GM23338 (cell line): ENCODE data around the gene TNS4. TPM values are rescaled to one million over a fixed set of nuclear protein-coding genes. Genes with fewer than 3 reads are reported as not detected.

Experiments
- ATAC-seq: fragments of 200-7000 bp; cut with Tn5 transposase; 3 replicates; pipeline ENCODE4 v1.9.1; 2020
- DNase-seq: peaks from one replicate; pipeline ENCODE4 v3.0.0-alpha.2; 2015; ENCODE audit warnings: low spot score
- H2AFZ ChIP-seq: fragments of 200-600 bp; sonication (generic); 2 replicates; pipeline ENCODE4 v1.8.0; 2016; ENCODE audit warnings: antibody characterized with exemption, mild to moderate bottlenecking, moderate library complexity
- H3F3A ChIP-seq: fragments of 200-600 bp; sonication (generic); replicated peaks from 2 replicates; pipeline ENCODE4 v1.8.0; 2017; ENCODE audit warnings: antibody characterized with exemption, mixed run types, low read depth
- H3K27ac ChIP-seq: fragments of 200-600 bp; sonication (generic); 2 replicates; pipeline ENCODE4 v1.6.1; 2016; ENCODE audit warnings: low read depth
- H3K27me3 ChIP-seq: fragments of 200-600 bp; sonication (generic); 2 replicates; pipeline ENCODE4 v1.8.0; 2016; ENCODE audit warnings: mild to moderate bottlenecking, mixed run types, moderate library complexity; ENCODE audit not compliant: insufficient read depth
- H3K36me3 ChIP-seq: fragments of 200-600 bp; sonication (generic); 2 replicates; pipeline ENCODE4 v1.8.0; 2016; ENCODE audit warnings: mild to moderate bottlenecking; ENCODE audit not compliant: insufficient read depth
- H3K4me1 ChIP-seq: fragments of 200-600 bp; sonication (generic); 2 replicates; pipeline ENCODE4 v1.8.0; 2016; ENCODE audit warnings: mild to moderate bottlenecking, moderate library complexity; ENCODE audit not compliant: insufficient read depth
- H3K4me2 ChIP-seq: fragments of 200-600 bp; sonication (generic); 2 replicates; pipeline ENCODE4 v1.7.1; 2017; ENCODE audit warnings: mixed run types
- H3K4me3 ChIP-seq: fragments of 200-600 bp; sonication (generic); 2 replicates; pipeline ENCODE4 v1.6.1; 2016; ENCODE audit warnings: mixed run types
- H3K79me2 ChIP-seq: fragments of 200-600 bp; sonication (generic); replicated peaks from 2 replicates; pipeline ENCODE4 v1.8.0; 2017; ENCODE audit warnings: mild to moderate bottlenecking; ENCODE audit not compliant: insufficient read depth
- H3K9me2 ChIP-seq: fragments of 200-600 bp; sonication (generic); 2 replicates; pipeline ENCODE4 v1.8.0; 2017; ENCODE audit not compliant: insufficient read depth
- H4K20me1 ChIP-seq: fragments of 200-600 bp; sonication (generic); replicated peaks from 2 replicates; pipeline ENCODE4 v1.8.0; 2017; ENCODE audit warnings: mild to moderate bottlenecking; ENCODE audit not compliant: insufficient read depth
- H3K27ac Mint-ChIP-seq: 2 replicates; pipeline ENCODE4 v1.8.0; 2020; ENCODE audit warnings: inconsistent platforms, mild to moderate bottlenecking, moderate library complexity, mixed read lengths
- H3K27me3 Mint-ChIP-seq: 3 replicates; pipeline ENCODE4 v1.8.0; 2022; ENCODE audit warnings: low read depth, mild to moderate bottlenecking, moderate library complexity, mixed read lengths, inconsistent platforms; ENCODE audit not compliant: insufficient read depth, poor library complexity
- H3K36me3 Mint-ChIP-seq: 3 replicates; pipeline ENCODE4 v1.8.0; 2021; ENCODE audit warnings: low read depth, mild to moderate bottlenecking, inconsistent platforms, moderate library complexity, mixed read lengths
- H3K4me1 Mint-ChIP-seq: 3 replicates; pipeline ENCODE4 v1.8.0; 2020; ENCODE audit warnings: mild to moderate bottlenecking, inconsistent platforms, mixed read lengths
- H3K4me3 Mint-ChIP-seq: 3 replicates; pipeline ENCODE4 v1.8.0; 2021; ENCODE audit warnings: moderate library complexity, mild to moderate bottlenecking, inconsistent platforms, mixed read lengths
- H3K9me3 Mint-ChIP-seq: 3 replicates; pipeline ENCODE4 v1.8.0; 2020; ENCODE audit warnings: moderate library complexity, mild to moderate bottlenecking, inconsistent platforms, mixed read lengths
- CREB1 ChIP-seq: fragments of 250-450 bp; sonication (Bioruptor Pico); IDR thresholded peaks from 2 replicates; pipeline ENCODE4 v1.5.0; 2020; ENCODE audit warnings: low read depth, mild to moderate bottlenecking, moderate library complexity
- EZH2 ChIP-seq: fragments of 200-600 bp; sonication (generic); IDR thresholded peaks from one replicate; pipeline ENCODE4 v1.8.0; 2017; ENCODE audit warnings: antibody characterized with exemption, mild to moderate bottlenecking, low read depth; ENCODE audit not compliant: unreplicated experiment
- EZH2phosphoT487 ChIP-seq: fragments of 200-600 bp; sonication (generic); IDR thresholded peaks from one replicate; pipeline ENCODE4 v1.8.1; 2018; ENCODE audit warnings: antibody characterized with exemption; ENCODE audit not compliant: unreplicated experiment
- JUNB ChIP-seq: IDR thresholded peaks from one replicate; pipeline ENCODE4 v1.6.1; 2016; ENCODE audit warnings: antibody characterized with exemption; ENCODE audit not compliant: unreplicated experiment
- NANOG ChIP-seq: IDR thresholded peaks from 2 replicates; pipeline ENCODE4 v1.6.1; 2016; ENCODE audit warnings: antibody characterized with exemption, borderline replicate concordance
- POLR2AphosphoS5 ChIP-seq: IDR thresholded peaks from 2 replicates; pipeline ENCODE4 v1.6.1; 2016; ENCODE audit warnings: antibody characterized with exemption, low read depth
- STAT1 ChIP-seq: IDR thresholded peaks from one replicate; pipeline ENCODE4 v1.6.1; 2016; ENCODE audit warnings: antibody characterized with exemption; ENCODE audit not compliant: unreplicated experiment
- ZNF114 ChIP-seq: fragments of 250-450 bp; sonication (Bioruptor Pico); IDR thresholded peaks from 2 replicates; pipeline ENCODE4 v1.5.0; 2020; ENCODE audit warnings: mild to moderate bottlenecking, moderate library complexity
- ZNF331 ChIP-seq: fragments of 250-450 bp; sonication (Bioruptor Pico); IDR thresholded peaks from 2 replicates; pipeline ENCODE4 v1.5.0; 2020; ENCODE audit warnings: low read depth, mild to moderate bottlenecking, moderate library complexity
- polyA plus RNA-seq: library from polyadenylated mRNA; unstranded; fragments of >200 nt; fragmentation: Nextera tagmentation; extraction: Ambion mirVana; gene quantifications from 2 replicates; pipeline ENCODE4 v1.2.1, GENCODE V29; 2016
- total RNA-seq: library from RNA; depleted of rRNA; stranded (reverse); fragments of >200 nt; shearing (Covaris generic); gene quantifications from 2 replicates; pipeline ENCODE4 v1.2.3, GENCODE V29; 2014
- TF ChIP-seq, protein P1 (sequence below), 2 experiments: fragments of 200-600 bp in 1 of 2; sonication (generic) in 1 of 2; conservative IDR thresholded peaks; 2 replicates each; pipeline versions ENCODE4 v1.5.1 to v1.6.1; 2016 to 2017; ENCODE audit warnings: antibody characterized with exemption in 2 of 2, low read depth in 2 of 2, mild to moderate bottlenecking in 2 of 2, moderate library complexity in 1 of 2
- TF ChIP-seq, protein P2 (sequence below): IDR thresholded peaks from one replicate; pipeline ENCODE4 v1.6.1; 2018; ENCODE audit warnings: antibody characterized with exemption; ENCODE audit not compliant: unreplicated experiment
- TF ChIP-seq, protein P3 (sequence below): IDR thresholded peaks from 2 replicates; pipeline ENCODE4 v1.6.1; 2016; ENCODE audit warnings: antibody characterized with exemption
- TF ChIP-seq, protein P4 (sequence below): fragments of 250-450 bp; sonication (Bioruptor Pico); IDR thresholded peaks from 2 replicates; pipeline ENCODE4 v1.5.0; 2020; ENCODE audit warnings: mild to moderate bottlenecking, moderate library complexity

TNS4 gene
- total and polyA plus RNA-seq, 2 experiments from 2014 or later = 0.31 to 4.9 TPM

- no peak for DNase-seq
- Mint-ChIP-seq H3K27ac (no peak overlapping the region), H3K9me3 (no peaks in the 10 kb centered on the region), H3K36me3 (no peaks in the 10 kb centered on the region), H3K4me1 (peaks cover 20% of the 10 kb centered on the region), H3K4me3 (no peak overlapping the region), H3K27me3 (peaks cover 6% of the 10 kb centered on the region)
- Histone ChIP-seq H3K36me3 (no peaks in the 10 kb centered on the region), H3K27ac (no peak overlapping the region), H3K9me2 (no peaks in the 10 kb centered on the region), H3K4me2 (0 out of 2 replicates have a peak overlapping the region, but pooled peaks have one; percentile 29), H4K20me1 (no peaks in the 10 kb centered on the region), H3K27me3 (no peaks in the 10 kb centered on the region), H2AFZ (0 out of 2 replicates have a peak overlapping the region, but pooled peaks have one; percentile 56), H3K4me3 (no peak overlapping the region), H3F3A (no peaks in the 10 kb centered on the region), H3K79me2 (no peaks in the 10 kb centered on the region), H3K4me1 (no peaks in the 10 kb centered on the region)
- no peak for ATAC-seq
- TF ChIP-seq CREB1 (CRISPR knock-in tag) (no peak), EZH2 (no peak), JUNB (no peak), STAT1 (no peak), POLR2AphosphoS5 (no peak), NANOG (no peak), EZH2phosphoT487 (no peak), ZNF331 (CRISPR knock-in tag) (no peak), ZNF114 (CRISPR knock-in tag) (no peak)
- TF ChIP-seq, protein P1, sequence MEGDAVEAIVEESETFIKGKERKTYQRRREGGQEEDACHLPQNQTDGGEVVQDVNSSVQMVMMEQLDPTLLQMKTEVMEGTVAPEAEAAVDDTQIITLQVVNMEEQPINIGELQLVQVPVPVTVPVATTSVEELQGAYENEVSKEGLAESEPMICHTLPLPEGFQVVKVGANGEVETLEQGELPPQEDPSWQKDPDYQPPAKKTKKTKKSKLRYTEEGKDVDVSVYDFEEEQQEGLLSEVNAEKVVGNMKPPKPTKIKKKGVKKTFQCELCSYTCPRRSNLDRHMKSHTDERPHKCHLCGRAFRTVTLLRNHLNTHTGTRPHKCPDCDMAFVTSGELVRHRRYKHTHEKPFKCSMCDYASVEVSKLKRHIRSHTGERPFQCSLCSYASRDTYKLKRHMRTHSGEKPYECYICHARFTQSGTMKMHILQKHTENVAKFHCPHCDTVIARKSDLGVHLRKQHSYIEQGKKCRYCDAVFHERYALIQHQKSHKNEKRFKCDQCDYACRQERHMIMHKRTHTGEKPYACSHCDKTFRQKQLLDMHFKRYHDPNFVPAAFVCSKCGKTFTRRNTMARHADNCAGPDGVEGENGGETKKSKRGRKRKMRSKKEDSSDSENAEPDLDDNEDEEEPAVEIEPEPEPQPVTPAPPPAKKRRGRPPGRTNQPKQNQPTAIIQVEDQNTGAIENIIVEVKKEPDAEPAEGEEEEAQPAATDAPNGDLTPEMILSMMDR (conservative IDR thresholded peaks at IDR 0.05; ENCODE audit: low read depth in 2 of 2) = no peak
- TF ChIP-seq, protein P2, sequence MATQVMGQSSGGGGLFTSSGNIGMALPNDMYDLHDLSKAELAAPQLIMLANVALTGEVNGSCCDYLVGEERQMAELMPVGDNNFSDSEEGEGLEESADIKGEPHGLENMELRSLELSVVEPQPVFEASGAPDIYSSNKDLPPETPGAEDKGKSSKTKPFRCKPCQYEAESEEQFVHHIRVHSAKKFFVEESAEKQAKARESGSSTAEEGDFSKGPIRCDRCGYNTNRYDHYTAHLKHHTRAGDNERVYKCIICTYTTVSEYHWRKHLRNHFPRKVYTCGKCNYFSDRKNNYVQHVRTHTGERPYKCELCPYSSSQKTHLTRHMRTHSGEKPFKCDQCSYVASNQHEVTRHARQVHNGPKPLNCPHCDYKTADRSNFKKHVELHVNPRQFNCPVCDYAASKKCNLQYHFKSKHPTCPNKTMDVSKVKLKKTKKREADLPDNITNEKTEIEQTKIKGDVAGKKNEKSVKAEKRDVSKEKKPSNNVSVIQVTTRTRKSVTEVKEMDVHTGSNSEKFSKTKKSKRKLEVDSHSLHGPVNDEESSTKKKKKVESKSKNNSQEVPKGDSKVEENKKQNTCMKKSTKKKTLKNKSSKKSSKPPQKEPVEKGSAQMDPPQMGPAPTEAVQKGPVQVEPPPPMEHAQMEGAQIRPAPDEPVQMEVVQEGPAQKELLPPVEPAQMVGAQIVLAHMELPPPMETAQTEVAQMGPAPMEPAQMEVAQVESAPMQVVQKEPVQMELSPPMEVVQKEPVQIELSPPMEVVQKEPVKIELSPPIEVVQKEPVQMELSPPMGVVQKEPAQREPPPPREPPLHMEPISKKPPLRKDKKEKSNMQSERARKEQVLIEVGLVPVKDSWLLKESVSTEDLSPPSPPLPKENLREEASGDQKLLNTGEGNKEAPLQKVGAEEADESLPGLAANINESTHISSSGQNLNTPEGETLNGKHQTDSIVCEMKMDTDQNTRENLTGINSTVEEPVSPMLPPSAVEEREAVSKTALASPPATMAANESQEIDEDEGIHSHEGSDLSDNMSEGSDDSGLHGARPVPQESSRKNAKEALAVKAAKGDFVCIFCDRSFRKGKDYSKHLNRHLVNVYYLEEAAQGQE = no peak
- TF ChIP-seq, protein P3, sequence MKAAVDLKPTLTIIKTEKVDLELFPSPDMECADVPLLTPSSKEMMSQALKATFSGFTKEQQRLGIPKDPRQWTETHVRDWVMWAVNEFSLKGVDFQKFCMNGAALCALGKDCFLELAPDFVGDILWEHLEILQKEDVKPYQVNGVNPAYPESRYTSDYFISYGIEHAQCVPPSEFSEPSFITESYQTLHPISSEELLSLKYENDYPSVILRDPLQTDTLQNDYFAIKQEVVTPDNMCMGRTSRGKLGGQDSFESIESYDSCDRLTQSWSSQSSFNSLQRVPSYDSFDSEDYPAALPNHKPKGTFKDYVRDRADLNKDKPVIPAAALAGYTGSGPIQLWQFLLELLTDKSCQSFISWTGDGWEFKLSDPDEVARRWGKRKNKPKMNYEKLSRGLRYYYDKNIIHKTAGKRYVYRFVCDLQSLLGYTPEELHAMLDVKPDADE = no peak
- TF ChIP-seq, protein P4, sequence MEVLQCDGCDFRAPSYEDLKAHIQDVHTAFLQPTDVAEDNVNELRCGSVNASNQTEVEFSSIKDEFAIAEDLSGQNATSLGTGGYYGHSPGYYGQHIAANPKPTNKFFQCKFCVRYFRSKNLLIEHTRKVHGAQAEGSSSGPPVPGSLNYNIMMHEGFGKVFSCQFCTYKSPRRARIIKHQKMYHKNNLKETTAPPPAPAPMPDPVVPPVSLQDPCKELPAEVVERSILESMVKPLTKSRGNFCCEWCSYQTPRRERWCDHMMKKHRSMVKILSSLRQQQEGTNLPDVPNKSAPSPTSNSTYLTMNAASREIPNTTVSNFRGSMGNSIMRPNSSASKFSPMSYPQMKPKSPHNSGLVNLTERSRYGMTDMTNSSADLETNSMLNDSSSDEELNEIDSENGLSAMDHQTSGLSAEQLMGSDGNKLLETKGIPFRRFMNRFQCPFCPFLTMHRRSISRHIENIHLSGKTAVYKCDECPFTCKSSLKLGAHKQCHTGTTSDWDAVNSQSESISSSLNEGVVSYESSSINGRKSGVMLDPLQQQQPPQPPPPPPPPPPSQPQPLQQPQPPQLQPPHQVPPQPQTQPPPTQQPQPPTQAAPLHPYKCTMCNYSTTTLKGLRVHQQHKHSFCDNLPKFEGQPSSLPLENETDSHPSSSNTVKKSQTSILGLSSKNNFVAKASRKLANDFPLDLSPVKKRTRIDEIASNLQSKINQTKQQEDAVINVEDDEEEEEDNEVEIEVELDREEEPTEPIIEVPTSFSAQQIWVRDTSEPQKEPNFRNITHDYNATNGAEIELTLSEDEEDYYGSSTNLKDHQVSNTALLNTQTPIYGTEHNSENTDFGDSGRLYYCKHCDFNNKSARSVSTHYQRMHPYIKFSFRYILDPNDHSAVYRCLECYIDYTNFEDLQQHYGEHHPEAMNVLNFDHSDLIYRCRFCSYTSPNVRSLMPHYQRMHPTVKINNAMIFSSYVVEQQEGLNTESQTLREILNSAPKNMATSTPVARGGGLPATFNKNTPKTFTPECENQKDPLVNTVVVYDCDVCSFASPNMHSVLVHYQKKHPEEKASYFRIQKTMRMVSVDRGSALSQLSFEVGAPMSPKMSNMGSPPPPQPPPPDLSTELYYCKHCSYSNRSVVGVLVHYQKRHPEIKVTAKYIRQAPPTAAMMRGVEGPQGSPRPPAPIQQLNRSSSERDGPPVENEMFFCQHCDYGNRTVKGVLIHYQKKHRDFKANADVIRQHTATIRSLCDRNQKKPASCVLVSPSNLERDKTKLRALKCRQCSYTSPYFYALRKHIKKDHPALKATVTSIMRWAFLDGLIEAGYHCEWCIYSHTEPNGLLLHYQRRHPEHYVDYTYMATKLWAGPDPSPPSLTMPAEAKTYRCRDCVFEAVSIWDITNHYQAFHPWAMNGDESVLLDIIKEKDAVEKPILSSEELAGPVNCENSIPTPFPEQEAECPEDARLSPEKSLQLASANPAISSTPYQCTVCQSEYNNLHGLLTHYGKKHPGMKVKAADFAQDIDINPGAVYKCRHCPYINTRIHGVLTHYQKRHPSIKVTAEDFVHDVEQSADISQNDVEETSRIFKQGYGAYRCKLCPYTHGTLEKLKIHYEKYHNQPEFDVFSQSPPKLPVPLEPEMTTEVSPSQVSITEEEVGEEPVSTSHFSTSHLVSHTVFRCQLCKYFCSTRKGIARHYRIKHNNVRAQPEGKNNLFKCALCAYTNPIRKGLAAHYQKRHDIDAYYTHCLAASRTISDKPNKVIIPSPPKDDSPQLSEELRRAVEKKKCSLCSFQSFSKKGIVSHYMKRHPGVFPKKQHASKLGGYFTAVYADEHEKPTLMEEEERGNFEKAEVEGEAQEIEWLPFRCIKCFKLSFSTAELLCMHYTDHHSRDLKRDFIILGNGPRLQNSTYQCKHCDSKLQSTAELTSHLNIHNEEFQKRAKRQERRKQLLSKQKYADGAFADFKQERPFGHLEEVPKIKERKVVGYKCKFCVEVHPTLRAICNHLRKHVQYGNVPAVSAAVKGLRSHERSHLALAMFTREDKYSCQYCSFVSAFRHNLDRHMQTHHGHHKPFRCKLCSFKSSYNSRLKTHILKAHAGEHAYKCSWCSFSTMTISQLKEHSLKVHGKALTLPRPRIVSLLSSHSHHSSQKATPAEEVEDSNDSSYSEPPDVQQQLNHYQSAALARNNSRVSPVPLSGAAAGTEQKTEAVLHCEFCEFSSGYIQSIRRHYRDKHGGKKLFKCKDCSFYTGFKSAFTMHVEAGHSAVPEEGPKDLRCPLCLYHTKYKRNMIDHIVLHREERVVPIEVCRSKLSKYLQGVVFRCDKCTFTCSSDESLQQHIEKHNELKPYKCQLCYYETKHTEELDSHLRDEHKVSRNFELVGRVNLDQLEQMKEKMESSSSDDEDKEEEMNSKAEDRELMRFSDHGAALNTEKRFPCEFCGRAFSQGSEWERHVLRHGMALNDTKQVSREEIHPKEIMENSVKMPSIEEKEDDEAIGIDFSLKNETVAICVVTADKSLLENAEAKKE (CRISPR knock-in tag) = no peak
Measured at GRCh38 chr17:40506786-40507185, 5.4 kb upstream of the TNS4 start.
